Pancreas (tissue), 10 donors: Measurements from ENCODE around the gene SLC28A1. TPM values are rescaled to one million over a fixed set of nuclear protein-coding genes. Genes with fewer than 3 reads are reported as not detected.

Source experiments
- ATAC-seq, 4 donors: fragments of 200-7000 bp; cut with Tn5 transposase; one replicate each; pipeline versions ENCODE4 v1.8.0 to v1.9.1; 2020; ENCODE audit warnings: mild to moderate bottlenecking in 4 of 4, moderate library complexity in 4 of 4
- DNase-seq, 6 donors: peaks; one replicate each; pipeline ENCODE4 v3.0.0-alpha.2; 2020
- FAIRE-seq: peaks from 2 replicates; lab custom pipeline; 2012; peaks lifted over from hg19 to GRCh38; lab: Jason Lieb, UNC
- H3K27ac ChIP-seq, 4 donors: fragments of 200-600 bp; sonication (generic); 1 replicate in 3 of 4; 2 replicates in 1 of 4; pipeline versions ENCODE4 v1.5.0 to v1.8.0; 2020
- H3K27me3 ChIP-seq, 4 donors: fragments of 200-600 bp; one replicate each; pipeline ENCODE4 v1.8.0; 2021
- H3K36me3 ChIP-seq, 3 donors: fragments of 200-600 bp; sonication (generic) in 1 of 3; one replicate each; pipeline versions ENCODE4 v1.5.0 to v1.8.0; 2020 to 2021
- H3K4me1 ChIP-seq, 3 donors: fragments of 200-600 bp; one replicate each; pipeline ENCODE4 v1.8.0; 2021
- H3K4me3 ChIP-seq, 4 donors: fragments of 200-600 bp; sonication (generic) in 2 of 4; one replicate each; pipeline versions ENCODE4 v1.5.0 to v1.8.0; 2020 to 2021
- H3K9me3 ChIP-seq, 4 donors: fragments of 200-600 bp; one replicate each; pipeline ENCODE4 v1.8.0; 2021
- WGBS, 2 donors: extraction: QIAGEN DNeasy Blood & Tissue Kit; methylation state at CpG; one replicate each; pipeline ENCODE4 v1.1.7; 2013; 5-methylcytosine and 5-hydroxymethylcytosine counted together
- intact Hi-C, 3 donors: fragments of 100-400 bp; cut with DNase I; formaldehyde crosslinking; loops; one replicate each; pipeline versions ENCODE4 v1.11.1 to v1.14.2; 2022
- polyA plus RNA-seq, 2 donors: library from polyadenylated mRNA; stranded (reverse); fragments of 200-250 nt; gene quantifications; one replicate each; pipeline ENCODE4 v1.2.3, GENCODE V29; 2013
- total RNA-seq, 6 donors: library from RNA; stranded (reverse); fragmentation: NEBNext Ultra II Directional in 4 of 6; extraction: Animal tissue kit (Norgen Biotek cat#: 25700) in 4 of 6; gene quantifications; one replicate each; pipeline versions ENCODE4 v1.2.1 to v1.2.4, GENCODE V29; 2021 to 2023
- TF ChIP-seq, protein P1 (sequence below), 4 donors: fragments of 200-600 bp; sonication (generic) in 3 of 4; IDR thresholded peaks; one replicate each; pipeline versions ENCODE4 v1.5.0 to v1.8.0; 2021; ENCODE audit warnings: antibody characterized with exemption in 4 of 4
- donor health status: healthy with polysubstance abuse.
- donor health status: DM: no; HTN: no; CAD: no; lungs with moderate emphysema.
- donor health status: DM: no; HTN: no; CAD: no.
- donor health status: control.
- donor health status: control.
- donor health status: Bipolar disorder and iron deficiency.
- donor health status: DM: yes; HTN: yes; CAD: no.
- donor health status: DM: no; HTN: no; CAD: no.
- donor health status: DM: no; HTN: no; CAD: no.
- donor health status: DM: yes; HTN: yes; CAD: no.

Gene SLC28A1
- total and polyA plus RNA-seq, 8 donors = 0.02 to 0.21 (median 0.11) TPM; not detected in 3

DNA sequence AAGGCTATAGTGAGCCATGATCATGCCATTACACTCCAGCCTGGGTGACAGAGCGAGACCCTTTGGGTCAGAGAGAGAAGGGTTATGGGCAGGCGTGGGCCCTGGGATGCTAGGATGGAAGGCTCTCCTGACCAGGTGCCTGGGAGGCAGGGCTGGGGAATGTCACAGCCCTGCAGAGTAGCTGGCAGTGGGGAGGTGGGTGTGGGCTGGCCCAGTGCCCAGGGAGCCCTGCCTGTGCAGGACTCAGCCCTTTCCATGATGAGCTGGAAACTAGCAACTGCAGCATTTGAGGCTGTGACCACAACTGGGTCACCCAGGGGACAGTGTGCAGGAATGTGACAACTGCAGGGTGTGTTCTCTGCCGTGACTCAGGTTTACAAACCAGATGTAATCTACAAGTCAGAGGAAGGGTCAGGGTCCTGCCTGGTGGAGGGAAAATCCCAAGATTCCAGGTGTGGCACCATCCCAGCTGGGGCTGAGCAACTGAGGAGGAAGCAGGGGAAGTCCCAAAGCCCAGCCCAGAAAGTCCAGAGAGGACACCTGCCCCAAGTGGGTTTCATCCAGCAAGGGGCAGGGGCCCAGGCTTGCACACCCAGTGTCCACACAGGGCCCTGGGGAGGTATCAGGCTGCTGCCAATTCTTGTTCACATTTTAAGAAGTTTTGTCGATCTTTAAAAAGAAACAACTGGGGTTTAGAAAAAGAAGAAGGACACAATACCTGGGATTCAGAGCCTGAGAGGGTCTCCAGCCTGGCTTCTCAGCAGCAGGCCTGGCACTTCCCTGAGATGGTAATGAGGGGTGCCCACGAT, 45.5 kb downstream of the SLC28A1 start:
- 63 to 72% methylated on average over 5 of the region's 5 CpGs for WGBS, 2 donors
- H3K4me3 ChIP-seq = no peak overlapping the region
- H3K27ac ChIP-seq = peak overlapping the region in 1 of 4 donors; percentile 22
- DNase-seq = peak in 5 of 6 donors; percentile 36 to 82 (median 59)
- no peaks in the 10 kb centered on the region for H3K9me3 ChIP-seq
- H3K27me3 ChIP-seq = no peaks in the 10 kb centered on the region
- peak; percentile 29 to 81 (median 66) for ATAC-seq
- TF ChIP-seq, protein P1, sequence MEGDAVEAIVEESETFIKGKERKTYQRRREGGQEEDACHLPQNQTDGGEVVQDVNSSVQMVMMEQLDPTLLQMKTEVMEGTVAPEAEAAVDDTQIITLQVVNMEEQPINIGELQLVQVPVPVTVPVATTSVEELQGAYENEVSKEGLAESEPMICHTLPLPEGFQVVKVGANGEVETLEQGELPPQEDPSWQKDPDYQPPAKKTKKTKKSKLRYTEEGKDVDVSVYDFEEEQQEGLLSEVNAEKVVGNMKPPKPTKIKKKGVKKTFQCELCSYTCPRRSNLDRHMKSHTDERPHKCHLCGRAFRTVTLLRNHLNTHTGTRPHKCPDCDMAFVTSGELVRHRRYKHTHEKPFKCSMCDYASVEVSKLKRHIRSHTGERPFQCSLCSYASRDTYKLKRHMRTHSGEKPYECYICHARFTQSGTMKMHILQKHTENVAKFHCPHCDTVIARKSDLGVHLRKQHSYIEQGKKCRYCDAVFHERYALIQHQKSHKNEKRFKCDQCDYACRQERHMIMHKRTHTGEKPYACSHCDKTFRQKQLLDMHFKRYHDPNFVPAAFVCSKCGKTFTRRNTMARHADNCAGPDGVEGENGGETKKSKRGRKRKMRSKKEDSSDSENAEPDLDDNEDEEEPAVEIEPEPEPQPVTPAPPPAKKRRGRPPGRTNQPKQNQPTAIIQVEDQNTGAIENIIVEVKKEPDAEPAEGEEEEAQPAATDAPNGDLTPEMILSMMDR (IDR thresholded peaks at IDR 0.05) = no peak
- no peak for FAIRE-seq
- intact Hi-C loops = loop anchor here in 2 of 3 donors (10.0 kb wide), 3 partner anchors 95 to 355 kb away; no protein-coding TSS in a partner anchor
- H3K4me1 ChIP-seq = peaks cover 0 to 7% (median 0%) of the 10 kb centered on the region in 3 donors
- H3K36me3 ChIP-seq = no peaks in the 10 kb centered on the region

DNA sequence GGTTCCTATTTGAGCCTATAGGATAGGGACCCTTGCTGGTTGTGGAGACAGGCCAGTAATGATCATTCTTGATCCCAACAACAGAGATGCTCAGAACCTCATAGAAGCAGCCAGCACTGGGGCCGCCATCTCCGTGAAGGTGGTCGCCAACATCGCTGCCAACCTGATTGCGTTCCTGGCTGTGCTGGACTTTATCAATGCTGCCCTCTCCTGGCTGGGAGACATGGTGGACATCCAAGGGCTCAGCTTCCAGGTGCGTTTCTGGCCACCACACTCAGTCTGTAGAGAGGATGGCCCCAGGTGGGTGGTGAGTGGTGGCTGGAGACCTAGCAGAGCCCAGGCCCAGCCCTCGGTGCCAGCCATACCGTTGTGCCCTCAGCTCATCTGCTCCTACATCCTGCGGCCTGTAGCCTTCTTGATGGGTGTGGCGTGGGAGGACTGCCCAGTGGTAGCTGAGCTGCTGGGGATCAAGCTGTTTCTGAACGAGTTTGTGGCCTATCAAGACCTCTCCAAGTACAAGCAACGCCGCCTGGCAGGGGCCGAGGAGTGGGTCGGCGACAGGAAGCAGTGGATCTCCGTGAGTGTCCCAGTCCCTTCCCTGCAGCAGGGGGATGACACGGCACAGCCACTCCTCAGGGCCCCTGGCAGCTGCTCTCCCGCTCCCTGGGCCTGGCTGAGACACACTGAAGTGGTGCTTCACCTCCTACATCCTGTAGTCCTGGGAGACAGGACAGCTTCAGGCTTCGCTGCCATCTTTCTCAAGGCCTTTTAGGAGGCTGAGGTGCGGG, 50.7 kb downstream of the SLC28A1 start:
- H3K9me3 ChIP-seq = no peaks in the 10 kb centered on the region
- no peak for DNase-seq
- no peaks in the 10 kb centered on the region for H3K36me3 ChIP-seq
- H3K4me1 ChIP-seq = no peaks in the 10 kb centered on the region
- TF ChIP-seq, protein P1 (IDR thresholded peaks at IDR 0.05) = no peak
- H3K4me3 ChIP-seq = no peak overlapping the region
- FAIRE-seq = no peak
- 79 to 85% methylated on average over 21 of the region's 21 CpGs for WGBS, 2 donors
- H3K27me3 ChIP-seq = no peaks in the 10 kb centered on the region
- no peak overlapping the region for H3K27ac ChIP-seq
- intact Hi-C loops = loop anchor here in 1 of 3 donors (10.0 kb wide), 1 partner anchor 360 kb away; no protein-coding TSS in a partner anchor
- no peak for ATAC-seq

DNA sequence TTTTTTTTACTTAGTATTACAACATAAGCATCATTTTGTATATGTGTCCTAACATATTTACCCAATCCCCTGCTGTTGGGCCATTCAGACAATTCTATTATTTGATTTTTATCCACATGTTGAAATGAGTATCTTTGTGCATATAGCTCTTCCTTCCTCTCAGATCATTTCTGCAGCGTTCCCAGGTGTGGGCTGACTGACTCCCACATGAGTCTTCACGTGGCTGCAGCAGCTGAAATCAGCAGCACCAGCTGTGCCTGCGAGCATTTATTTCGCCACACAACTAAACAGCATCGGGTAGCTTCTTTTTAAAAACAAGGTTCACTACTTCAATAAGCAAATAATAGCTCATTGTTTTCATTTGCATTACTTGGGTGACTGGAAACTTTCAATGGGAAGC, 52.7 kb downstream of the SLC28A1 start:
- FAIRE-seq = no peak
- Histone ChIP-seq H3K27ac (no peak overlapping the region), H3K9me3 (no peaks in the 10 kb centered on the region), H3K27me3 (no peaks in the 10 kb centered on the region), H3K36me3 (no peaks in the 10 kb centered on the region), H3K4me3 (no peak overlapping the region), H3K4me1 (peaks cover 0 to 4% (median 0%) of the 10 kb centered on the region in 3 donors)
- TF ChIP-seq, protein P1 (IDR thresholded peaks at IDR 0.05) = no peak
- DNase-seq = no peak
- intact Hi-C loops = loop anchor here in 1 of 3 donors (10.0 kb wide), 1 partner anchor 362 kb away; no protein-coding TSS in a partner anchor
- WGBS, 2 donors = 52 to 71% methylated on average over 5 of the region's 5 CpGs
- ATAC-seq = no peak

DNA sequence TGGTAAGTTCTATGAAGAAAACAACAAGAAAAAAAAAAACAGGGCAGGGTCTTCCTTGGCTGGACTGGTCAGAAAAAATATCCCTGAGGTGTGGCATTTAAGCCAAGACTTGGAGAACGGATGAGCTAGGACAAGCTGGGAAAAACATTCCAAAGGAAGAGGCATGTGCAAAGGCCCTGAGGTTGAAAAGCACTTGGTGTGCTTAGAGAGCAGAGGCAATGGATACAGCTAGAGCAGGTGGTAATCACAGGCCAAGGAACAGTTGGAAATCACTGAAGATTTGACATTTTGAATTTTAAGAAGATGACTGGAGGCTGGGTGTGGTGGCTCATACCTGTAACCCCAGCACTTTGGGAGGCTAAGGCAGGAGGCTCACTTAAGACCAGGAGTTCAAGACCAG, 54.3 kb downstream of the SLC28A1 start:
- FAIRE-seq (no peak), DNase-seq (no peak), ATAC-seq (no peak)
- TF ChIP-seq, protein P1 (IDR thresholded peaks at IDR 0.05) = no peak
- Histone ChIP-seq H3K27ac (no peak overlapping the region), H3K9me3 (no peaks in the 10 kb centered on the region), H3K4me1 (peaks cover 0 to 7% (median 0%) of the 10 kb centered on the region in 3 donors), H3K27me3 (no peaks in the 10 kb centered on the region), H3K4me3 (no peak overlapping the region), H3K36me3 (no peaks in the 10 kb centered on the region)
- intact Hi-C loops = loop anchor here in 1 of 3 donors (10.0 kb wide), 1 partner anchor 364 kb away; no protein-coding TSS in a partner anchor
- 96% methylated on average over 1 of the region's 1 CpG for WGBS, 2 donors
